Measurements from ENCODE around the gene CD4.

GRCh38 chr12:6788972-6789924 lies at the start of gene CD4:
- TF ChIP-seq CTCF (IDR thresholded peaks at IDR 0.05), result no peak
- TF ChIP-seq EP300 (IDR thresholded peaks at IDR 0.05), result no peak
- peak in 1 of 2 donors; percentile 53 for TF ChIP-seq POLR2AphosphoS5 (IDR thresholded peaks at IDR 0.05)
- TF ChIP-seq POLR2A (IDR thresholded peaks at IDR 0.05; ENCODE audit: low read depth), result no peak

All from esophagus muscularis mucosa (tissue), 4 donors.